Parathyroid adenoma (tissue), 2 donors: ENCODE results near the gene PXDC1.
"Not testable (repeated sequence)": the region's sequence is repeated elsewhere in the genome, so short reads cannot be mapped to it uniquely, and the experiment has no call there.

ENCODE experiments used
- H2AFZ ChIP-seq: fragments of 300-600 bp; sonication (generic); one replicate; pipeline ENCODE4 v1.7.0; 2017; ENCODE audit warnings: antibody characterized with exemption, mild to moderate bottlenecking
- H3K27ac ChIP-seq: fragments of 300-600 bp; sonication (generic); one replicate; pipeline ENCODE4 v1.7.0; 2017
- H3K27me3 ChIP-seq: fragments of 300-600 bp; sonication (generic); one replicate; pipeline ENCODE4 v1.7.0; 2017; ENCODE audit warnings: low read length; ENCODE audit not compliant: control insufficient read depth, insufficient read depth
- H3K36me3 ChIP-seq: fragments of 300-600 bp; sonication (generic); one replicate; pipeline ENCODE4 v1.7.0; 2017; ENCODE audit warnings: low read length; ENCODE audit not compliant: control insufficient read depth, insufficient read depth
- H3K4me1 ChIP-seq: fragments of 300-600 bp; sonication (generic); one replicate; pipeline ENCODE4 v1.7.0; 2017; ENCODE audit warnings: control low read depth
- H3K4me2 ChIP-seq: fragments of 300-600 bp; sonication (generic); one replicate; pipeline ENCODE4 v1.7.0; 2017; ENCODE audit warnings: low read length
- H3K4me3 ChIP-seq: fragments of 300-600 bp; sonication (generic); one replicate; pipeline ENCODE4 v1.7.0; 2017; ENCODE audit warnings: low read depth, low read length
- H3K79me2 ChIP-seq: fragments of 300-600 bp; sonication (generic); one replicate; pipeline ENCODE4 v1.7.0; 2017; ENCODE audit warnings: control low read depth
- H3K9ac ChIP-seq: fragments of 300-600 bp; sonication (generic); one replicate; pipeline ENCODE4 v1.7.0; 2017; ENCODE audit warnings: mild to moderate bottlenecking
- H3K9me3 ChIP-seq: fragments of 300-600 bp; sonication (generic); one replicate; pipeline ENCODE4 v1.7.0; 2017; ENCODE audit warnings: low read length; ENCODE audit not compliant: control insufficient read depth
- TF ChIP-seq, protein P1 (sequence below): fragments of 300-600 bp; sonication (generic); IDR thresholded peaks from one replicate; pipeline ENCODE4 v1.7.0; 2017; ENCODE audit warnings: antibody characterized with exemption, mild to moderate bottlenecking
- donor health status: primary hyperparathyroidism.

Gene PXDC1

GRCh38 chr6:3769610-3770009 lies 18.1 kb upstream of the PXDC1 start:
- TF ChIP-seq, protein P1, sequence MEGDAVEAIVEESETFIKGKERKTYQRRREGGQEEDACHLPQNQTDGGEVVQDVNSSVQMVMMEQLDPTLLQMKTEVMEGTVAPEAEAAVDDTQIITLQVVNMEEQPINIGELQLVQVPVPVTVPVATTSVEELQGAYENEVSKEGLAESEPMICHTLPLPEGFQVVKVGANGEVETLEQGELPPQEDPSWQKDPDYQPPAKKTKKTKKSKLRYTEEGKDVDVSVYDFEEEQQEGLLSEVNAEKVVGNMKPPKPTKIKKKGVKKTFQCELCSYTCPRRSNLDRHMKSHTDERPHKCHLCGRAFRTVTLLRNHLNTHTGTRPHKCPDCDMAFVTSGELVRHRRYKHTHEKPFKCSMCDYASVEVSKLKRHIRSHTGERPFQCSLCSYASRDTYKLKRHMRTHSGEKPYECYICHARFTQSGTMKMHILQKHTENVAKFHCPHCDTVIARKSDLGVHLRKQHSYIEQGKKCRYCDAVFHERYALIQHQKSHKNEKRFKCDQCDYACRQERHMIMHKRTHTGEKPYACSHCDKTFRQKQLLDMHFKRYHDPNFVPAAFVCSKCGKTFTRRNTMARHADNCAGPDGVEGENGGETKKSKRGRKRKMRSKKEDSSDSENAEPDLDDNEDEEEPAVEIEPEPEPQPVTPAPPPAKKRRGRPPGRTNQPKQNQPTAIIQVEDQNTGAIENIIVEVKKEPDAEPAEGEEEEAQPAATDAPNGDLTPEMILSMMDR = no peak
- Histone ChIP-seq H3K9me3 (no peaks in the 10 kb centered on the region), H3K27me3 (no peaks in the 10 kb centered on the region), H3K4me1 (peaks cover 6% of the 10 kb centered on the region), H3K36me3 (no peaks in the 10 kb centered on the region), H3K4me2 (no peak overlapping the region), H3K27ac (no peak overlapping the region), H3K4me3 (no peak overlapping the region), H2AFZ (no peak overlapping the region), H3K9ac (no peak overlapping the region), H3K79me2 (no peaks in the 10 kb centered on the region)

- H3K27ac ChIP-seq = no peak overlapping the region
- TF ChIP-seq, protein P1 = no peak
- no peaks in the 10 kb centered on the region for H3K36me3 ChIP-seq
- H3K4me3 ChIP-seq = no peak overlapping the region
- H3K4me1 ChIP-seq = peaks cover 1% of the 10 kb centered on the region
- H3K27me3 ChIP-seq = no peaks in the 10 kb centered on the region
- no peak overlapping the region for H3K9ac ChIP-seq
- no peak overlapping the region for H3K4me2 ChIP-seq
- no peaks in the 10 kb centered on the region for H3K79me2 ChIP-seq
- H3K9me3 ChIP-seq = no peaks in the 10 kb centered on the region
- no peak overlapping the region for H2AFZ ChIP-seq
Observed at GRCh38 chr6:3768502-3768901, 17.0 kb upstream of the PXDC1 start.

DNA sequence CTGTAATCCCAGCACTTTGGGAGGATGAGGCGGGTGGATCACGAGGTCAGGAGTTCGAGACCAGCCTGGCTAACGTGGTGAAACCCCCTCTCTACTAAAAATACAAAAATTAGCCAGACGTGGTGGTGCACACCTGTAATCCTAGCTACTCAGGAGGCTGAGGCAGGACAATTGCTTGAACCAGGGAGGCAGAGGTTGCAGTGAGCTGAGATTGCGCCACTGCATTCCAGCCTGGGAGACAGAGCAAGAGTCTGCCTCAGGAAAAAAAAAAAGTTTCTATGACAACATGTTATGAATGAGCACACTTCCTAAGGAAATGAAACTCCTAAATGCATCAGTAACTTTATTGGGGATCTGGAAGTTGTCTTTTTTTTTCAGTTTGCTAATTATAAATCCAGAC lies 16.0 kb upstream of the PXDC1 start:
- not testable (repeated sequence) for H3K36me3 ChIP-seq, H2AFZ ChIP-seq, H3K27ac ChIP-seq, H3K4me1 ChIP-seq, H3K4me3 ChIP-seq, H3K4me2 ChIP-seq, H3K9ac ChIP-seq, H3K9me3 ChIP-seq, H3K27me3 ChIP-seq, H3K79me2 ChIP-seq

- H3K4me1 ChIP-seq = no peaks in the 10 kb centered on the region
- H3K36me3 ChIP-seq = no peaks in the 10 kb centered on the region
- H2AFZ ChIP-seq = no peak overlapping the region
- no peaks in the 10 kb centered on the region for H3K27me3 ChIP-seq
- no peak overlapping the region for H3K4me3 ChIP-seq
- no peak overlapping the region for H3K9ac ChIP-seq
- H3K27ac ChIP-seq = no peak overlapping the region
- no peak overlapping the region for H3K4me2 ChIP-seq
- H3K79me2 ChIP-seq = no peaks in the 10 kb centered on the region
- TF ChIP-seq, protein P1 = no peak
- H3K9me3 ChIP-seq = no peaks in the 10 kb centered on the region
Observed at GRCh38 chr6:3766214-3766613, 14.7 kb upstream of the PXDC1 start.

DNA sequence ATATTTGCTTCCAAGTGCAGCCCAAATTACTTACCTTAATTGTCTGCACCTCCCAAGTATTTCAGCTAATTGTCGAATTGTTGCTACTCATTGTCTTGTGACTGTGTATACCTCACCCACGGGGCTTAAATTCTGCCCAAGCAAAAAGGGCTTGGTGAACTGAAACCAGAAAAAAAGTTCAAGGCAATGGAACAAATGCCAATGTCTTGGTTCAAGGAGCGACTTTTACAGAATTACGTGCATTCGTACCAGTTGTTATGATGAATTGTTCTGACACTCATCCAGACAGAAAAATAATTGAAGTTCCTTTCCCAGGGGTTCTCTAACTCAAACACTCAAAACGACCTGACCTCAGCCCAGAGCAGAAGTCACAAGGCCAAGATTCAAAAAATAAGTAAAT lies 13.9 kb upstream of the PXDC1 start:
- Histone ChIP-seq H3K4me3 (no peak overlapping the region), H3K9me3 (no peaks in the 10 kb centered on the region), H3K27me3 (no peaks in the 10 kb centered on the region), H3K79me2 (no peaks in the 10 kb centered on the region), H3K36me3 (no peaks in the 10 kb centered on the region), H3K4me2 (no peak overlapping the region), H3K27ac (no peak overlapping the region), H2AFZ (no peak overlapping the region), H3K4me1 (no peaks in the 10 kb centered on the region), H3K9ac (no peak overlapping the region)
- TF ChIP-seq, protein P1 = no peak
